Measurements from ENCODE around the gene ZNF334.

DNA sequence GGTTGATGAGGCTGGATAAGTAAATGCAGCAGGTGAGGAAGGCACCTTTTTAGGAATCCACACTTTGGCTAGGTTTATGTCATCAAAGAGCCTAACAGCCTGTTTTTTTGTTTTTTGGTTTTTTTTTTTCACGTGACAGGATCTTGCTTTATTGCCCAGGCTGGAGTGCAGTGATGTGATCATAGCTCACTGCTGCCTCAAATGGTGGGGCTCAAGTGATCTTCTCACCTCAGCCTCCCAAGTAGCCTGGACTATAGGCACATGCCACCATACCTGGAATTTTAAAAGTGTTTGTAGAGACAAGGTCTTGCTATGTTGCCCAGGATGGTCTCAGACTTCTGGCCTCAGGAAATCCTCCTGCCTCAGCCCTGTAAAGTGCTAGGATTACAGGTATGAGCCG is 36.1 kb downstream of the ZNF334 start:
- TF ChIP-seq, protein P1, sequence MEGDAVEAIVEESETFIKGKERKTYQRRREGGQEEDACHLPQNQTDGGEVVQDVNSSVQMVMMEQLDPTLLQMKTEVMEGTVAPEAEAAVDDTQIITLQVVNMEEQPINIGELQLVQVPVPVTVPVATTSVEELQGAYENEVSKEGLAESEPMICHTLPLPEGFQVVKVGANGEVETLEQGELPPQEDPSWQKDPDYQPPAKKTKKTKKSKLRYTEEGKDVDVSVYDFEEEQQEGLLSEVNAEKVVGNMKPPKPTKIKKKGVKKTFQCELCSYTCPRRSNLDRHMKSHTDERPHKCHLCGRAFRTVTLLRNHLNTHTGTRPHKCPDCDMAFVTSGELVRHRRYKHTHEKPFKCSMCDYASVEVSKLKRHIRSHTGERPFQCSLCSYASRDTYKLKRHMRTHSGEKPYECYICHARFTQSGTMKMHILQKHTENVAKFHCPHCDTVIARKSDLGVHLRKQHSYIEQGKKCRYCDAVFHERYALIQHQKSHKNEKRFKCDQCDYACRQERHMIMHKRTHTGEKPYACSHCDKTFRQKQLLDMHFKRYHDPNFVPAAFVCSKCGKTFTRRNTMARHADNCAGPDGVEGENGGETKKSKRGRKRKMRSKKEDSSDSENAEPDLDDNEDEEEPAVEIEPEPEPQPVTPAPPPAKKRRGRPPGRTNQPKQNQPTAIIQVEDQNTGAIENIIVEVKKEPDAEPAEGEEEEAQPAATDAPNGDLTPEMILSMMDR (IDR thresholded peaks at IDR 0.05), result no peak
- TF ChIP-seq POLR2A (IDR thresholded peaks at IDR 0.05), result no peak
